Measurements from ENCODE around the gene ZNF74.
"Not testable (repeated sequence)": the region's sequence is repeated elsewhere in the genome, so short reads cannot be mapped to it uniquely, and the experiment has no call there.

Gene ZNF74

GRCh38 chr22:20376983-20377382 lies 17.0 kb upstream of the ZNF74 start:
- not testable (repeated sequence) for DNase-seq

DNA sequence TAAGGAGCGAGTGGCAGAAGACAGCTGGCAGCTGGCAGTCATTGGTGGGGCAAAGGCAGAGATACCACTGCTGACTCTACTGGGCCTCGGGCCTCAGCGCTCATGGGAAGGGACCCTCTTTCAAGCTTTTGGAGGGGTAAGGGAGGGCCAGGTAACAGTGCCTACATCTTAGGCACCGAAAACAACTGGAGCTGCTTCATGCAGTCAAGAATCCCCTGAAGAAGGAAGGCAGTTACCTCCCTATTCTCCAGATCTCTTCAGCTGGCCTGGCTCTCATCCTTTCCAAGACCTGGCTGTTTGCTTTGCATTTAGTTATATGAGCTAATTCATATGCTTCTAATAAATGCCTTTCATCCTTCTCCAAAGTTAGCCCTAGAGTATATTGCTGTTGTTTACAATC lies 15.8 kb upstream of the ZNF74 start:
- DNase-seq: no peak

DNA sequence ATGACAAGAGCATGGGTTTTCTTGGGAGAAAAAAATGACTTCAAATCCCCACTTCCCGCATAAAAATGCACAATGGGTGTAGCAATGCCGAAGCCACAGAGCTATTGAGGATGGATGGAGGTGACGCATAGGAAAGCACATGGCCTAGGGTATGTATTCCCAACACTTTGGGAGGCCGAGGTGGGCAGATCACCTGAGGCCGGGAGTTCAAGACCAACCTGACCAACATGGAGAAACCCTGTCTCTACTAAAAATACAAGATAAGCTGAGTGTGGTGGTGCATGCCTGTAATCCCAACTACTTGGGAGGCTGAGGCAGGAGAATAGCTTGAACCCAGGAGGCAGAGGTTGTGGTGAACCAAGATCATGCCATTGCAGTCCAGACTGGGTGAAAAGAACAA lies 15.3 kb upstream of the ZNF74 start:
- DNase-seq: not testable (repeated sequence)

GRCh38 chr22:20380486-20380885 lies 13.5 kb upstream of the ZNF74 start:
- no peak for DNase-seq

DNA sequence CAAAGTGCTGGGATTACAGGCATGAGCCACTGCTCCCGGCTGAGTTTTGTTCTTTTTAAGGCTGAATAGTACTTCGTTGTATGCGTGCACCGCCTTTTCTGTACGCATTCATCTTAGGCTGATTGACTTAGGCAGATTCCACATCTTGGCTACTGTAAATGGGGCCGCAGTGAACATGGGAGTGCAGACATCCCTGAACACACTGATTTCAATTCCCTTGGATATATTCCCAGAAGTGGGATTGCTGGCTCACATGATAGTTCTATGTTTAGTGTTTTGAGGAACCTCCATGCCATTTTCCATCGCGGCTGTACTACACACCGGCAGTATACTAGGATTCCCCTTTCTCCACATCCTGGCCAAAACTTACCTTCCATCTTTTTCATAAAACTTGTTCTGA lies 10.4 kb upstream of the ZNF74 start:
- no peak for DNase-seq

DNA sequence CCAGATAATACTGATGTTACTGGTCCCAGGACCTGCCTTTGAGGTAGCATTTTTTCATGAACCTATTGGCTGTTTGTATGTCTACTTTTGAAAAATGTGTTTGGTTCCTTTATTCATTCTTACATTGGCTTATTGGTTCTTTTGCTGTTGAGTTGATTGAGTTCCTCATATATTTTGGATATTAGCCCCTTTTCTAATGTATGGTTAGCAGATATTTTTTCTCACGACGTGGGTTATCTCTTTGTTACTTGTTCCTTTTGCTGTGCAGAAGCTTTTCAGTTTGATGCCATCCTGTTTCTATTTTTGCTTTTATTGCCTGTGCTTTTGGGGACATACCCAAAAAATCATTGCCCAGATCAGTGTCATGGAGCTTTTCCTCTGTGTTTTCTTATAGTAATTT lies 9.8 kb upstream of the ZNF74 start:
- DNase-seq: no peak

GRCh38 chr22:20384865-20385264 lies 9.1 kb upstream of the ZNF74 start:
- no peak for DNase-seq

- no peak for DNase-seq
Measured at GRCh38 chr22:20386336-20386735, 7.6 kb upstream of the ZNF74 start.

GRCh38 chr22:20386972-20387371 lies 7.0 kb upstream of the ZNF74 start:
- DNase-seq: no peak

DNA sequence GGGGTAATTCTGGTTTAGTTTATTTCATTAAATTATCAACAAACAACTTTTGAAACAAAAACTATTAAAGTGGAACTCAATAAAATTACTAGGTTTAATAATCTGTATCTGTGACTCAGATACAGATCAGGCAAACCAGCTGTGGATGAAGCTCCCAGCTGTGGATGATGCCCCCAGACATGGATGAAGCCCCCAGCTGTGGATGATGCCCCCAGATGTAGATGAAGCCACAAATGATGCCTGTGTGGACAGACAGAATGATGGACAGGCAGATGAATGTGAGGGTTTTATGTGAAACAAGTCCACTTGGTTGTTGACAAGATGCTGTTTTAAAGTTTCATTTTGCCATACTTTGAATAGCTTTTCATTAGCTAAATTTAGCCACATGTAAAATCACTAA lies 5.8 kb upstream of the ZNF74 start:
- DNase-seq: no peak

GRCh38 chr22:20389288-20389687 lies 4.7 kb upstream of the ZNF74 start:
- DNase-seq: no peak

DNA sequence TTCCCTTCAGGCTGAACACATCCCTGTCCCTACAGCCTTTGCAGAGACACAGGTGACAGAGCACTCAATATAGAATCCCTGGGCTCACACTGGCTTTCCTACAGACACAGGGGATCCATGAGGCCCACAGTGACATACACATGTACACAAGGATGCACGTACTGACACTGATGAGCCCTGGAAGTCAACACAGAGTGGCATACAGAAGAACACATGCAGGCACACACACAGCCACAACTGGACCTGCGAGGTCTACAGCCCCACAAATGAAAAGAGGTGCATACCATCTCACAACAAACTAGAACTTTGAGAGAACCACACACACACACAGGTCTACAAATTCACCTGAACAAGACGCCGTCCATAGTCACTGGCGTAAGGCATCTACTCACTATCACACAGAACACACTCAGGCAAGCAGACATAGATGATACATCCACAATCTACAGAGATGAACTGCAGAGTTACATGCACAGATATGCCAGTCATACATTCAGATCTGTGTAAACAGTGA lies 3.5 kb upstream of the ZNF74 start:
- DNase-seq: no peak

GRCh38 chr22:20391222-20391621 lies 2.7 kb upstream of the ZNF74 start:
- no peak for DNase-seq

DNA sequence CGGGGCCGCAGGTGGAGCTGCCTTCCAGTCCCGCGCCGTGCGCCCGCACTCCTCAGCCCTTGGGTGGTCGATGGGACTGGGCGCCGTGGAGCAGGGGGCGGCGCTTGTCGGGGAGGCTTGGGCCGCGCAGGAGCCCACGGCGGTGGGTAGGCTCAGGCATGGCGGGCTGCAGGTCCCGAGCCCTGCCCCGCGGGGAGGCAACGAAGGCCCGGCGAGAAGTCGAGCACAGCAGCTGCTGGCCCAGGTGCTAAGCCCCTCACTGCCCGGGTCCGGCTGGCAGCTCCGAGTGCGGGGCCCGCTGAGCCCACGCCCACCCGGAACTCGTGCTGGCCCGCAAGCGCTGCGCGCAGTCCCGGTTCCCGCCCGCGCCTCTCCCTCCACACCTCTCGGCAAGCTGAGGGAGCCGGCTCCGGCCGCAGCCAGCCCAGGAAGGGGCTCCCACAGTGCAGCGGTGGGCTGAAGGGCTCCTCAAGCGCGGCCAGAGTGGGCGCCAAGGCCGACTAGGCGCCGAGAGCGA lies 1.5 kb upstream of the ZNF74 start:
- not testable (repeated sequence) for DNase-seq

DNA sequence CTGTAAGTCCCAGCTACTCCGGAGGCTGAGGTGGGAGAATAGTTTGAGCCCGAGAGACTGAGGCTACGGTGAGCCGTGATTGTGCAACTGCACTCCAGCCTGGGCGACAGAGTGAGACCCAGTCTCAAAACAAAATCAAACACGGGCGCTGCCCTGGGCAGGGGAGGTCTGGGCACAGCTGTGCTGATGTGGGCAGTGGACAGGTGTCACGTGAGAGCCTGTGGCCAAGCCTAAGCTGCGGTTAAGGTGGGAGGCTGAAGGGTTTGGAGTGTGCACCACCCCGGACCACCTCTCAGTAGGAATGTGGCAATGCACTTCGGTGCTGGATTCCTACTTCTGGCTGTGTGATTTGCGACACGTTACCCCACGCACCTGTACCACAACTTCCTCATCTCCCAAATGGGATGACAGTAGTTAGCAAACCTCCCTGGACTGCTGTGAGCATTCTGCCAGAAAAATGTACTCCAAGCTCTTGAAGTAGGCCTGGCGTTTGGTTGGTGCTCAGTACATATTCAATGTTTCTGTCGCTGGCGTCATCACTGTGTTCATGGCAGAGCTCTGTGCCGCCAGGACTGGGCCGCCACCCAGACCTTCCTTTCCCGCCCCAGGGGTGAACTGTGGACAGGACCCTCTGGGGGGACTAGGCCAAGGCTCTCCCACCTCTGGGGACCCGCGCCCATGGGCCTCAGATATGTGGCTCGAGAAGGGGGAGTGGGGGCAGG lies 807 bp upstream of the ZNF74 start:
- no peak for DNase-seq

- DNase-seq: no peak
Measured at GRCh38 chr22:20395181-20395906, 1.4 kb downstream of the ZNF74 start.

- DNase-seq: no peak
Measured at GRCh38 chr22:20395907-20396287, 1.9 kb downstream of the ZNF74 start.

- DNase-seq: no peak
Measured at GRCh38 chr22:20396639-20397038, 2.7 kb downstream of the ZNF74 start.

- no peak for DNase-seq
Measured at GRCh38 chr22:20397498-20397897, 3.5 kb downstream of the ZNF74 start.

- DNase-seq: no peak
Measured at GRCh38 chr22:20398420-20398819, 4.5 kb downstream of the ZNF74 start.

GRCh38 chr22:20399866-20400605 lies 6.1 kb downstream of the ZNF74 start:
- DNase-seq: no peak

- DNase-seq: no peak
Measured at GRCh38 chr22:20400606-20401375, 6.8 kb downstream of the ZNF74 start.
